NCI-H2029 treated with DMSO at 0.1 percent for 48 hours (cell line): Measurements from ENCODE around the gene PIP5KL1.

ENCODE experiments used
- DNase-seq: peaks from one replicate; lab custom pipeline; 2025; lab: John Stamatoyannopoulos, UW

Gene PIP5KL1

DNA sequence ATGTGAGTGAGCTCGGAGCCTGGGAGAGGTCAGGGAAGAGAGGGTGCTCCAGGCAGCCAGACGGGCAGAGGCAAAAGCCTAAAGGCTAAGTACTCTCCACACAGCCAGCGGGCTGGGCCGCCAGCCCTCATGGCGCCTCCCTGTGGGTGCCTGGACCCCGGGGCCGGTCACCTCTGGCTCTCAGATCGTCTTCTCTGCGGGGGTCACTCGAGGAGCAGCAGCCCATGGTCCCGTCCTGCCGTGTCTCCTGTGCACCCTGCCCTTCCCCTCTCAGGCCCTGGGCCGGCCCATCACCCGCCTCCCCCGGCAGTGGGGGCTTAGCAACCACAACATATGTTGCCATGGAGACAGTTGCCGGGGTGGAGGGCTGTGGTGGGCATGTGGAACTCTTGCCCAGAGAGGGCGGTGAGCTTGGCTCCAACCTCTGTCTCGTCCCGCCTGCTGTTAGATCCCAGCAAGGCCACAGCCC, 57.3 kb downstream of the PIP5KL1 start:
- no peak for DNase-seq

DNA sequence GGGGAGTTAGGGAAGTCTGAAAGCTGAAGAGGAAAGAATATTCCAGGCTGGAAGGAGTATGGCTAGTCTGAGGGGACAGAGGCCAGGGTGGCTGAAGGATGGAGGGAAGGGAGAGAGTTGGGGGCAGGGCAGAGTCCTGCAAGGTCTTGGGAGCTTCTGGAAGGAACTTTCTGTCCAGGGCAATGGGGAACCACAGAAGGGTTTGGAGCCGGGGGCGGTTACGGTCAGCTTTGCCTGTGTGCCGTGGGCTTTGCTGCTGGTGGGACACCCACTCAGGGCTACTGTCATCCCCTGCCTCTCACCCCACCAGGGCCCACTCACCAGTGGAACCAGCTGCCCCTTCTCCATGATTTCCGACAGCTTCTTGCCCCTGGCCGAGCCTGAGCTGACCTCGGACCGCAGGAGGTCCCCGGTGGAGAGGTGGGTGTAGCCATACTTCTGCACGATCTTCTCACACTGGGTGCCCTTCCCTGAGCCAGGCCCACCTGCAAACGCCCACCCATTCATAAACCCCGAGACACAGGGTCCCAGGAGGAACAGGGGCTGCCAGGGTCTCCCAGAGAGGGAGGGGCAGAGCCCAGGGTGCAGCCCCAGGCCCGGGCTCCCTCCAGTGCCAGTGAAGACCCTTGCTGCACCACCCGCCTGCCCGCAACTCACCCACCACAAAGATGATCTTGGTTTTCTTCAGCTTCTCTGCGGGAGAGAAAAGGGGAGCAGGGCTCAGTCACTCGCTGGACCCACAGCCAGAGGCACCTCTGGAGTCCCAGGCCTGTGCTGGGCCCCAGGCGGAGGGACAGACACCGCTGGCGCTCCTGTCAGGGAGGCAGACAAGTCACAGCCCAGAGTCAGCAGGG, 58.0 kb downstream of the PIP5KL1 start:
- DNase-seq: no peak

- no peak for DNase-seq
Measured at GRCh38 chr9:127871531-127871930, 59.0 kb downstream of the PIP5KL1 start.

DNA sequence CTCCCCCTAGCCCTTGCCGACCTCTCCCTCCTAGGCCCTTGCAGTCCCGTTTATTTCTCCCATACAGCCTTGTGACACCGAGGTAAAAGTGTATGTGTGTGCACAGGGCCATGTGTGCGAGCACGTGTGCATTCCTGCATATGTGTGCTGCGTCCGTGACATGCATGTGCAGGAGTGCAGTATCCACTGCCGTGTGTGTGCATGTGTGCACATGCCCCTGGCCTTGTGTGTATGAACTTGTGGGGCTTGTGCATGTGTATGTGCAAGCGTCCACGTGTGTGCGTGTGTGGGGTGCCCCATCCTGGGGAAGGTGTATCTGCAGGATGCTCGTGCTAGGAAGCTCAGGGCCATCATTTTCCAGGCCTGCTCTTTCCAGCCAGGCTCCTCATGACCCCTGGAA, 59.7 kb downstream of the PIP5KL1 start:
- no peak for DNase-seq
